Liver (tissue), 9 donors: Measurements from ENCODE around the gene GALR2. TPM values are rescaled to one million over a fixed set of nuclear protein-coding genes. Genes with fewer than 3 reads are reported as not detected.

Experiments used
- DNase-seq: peaks from one replicate; pipeline ENCODE4 v3.0.0-alpha.2; 2017; ENCODE audit warnings: low spot score
- H3K27ac ChIP-seq, 2 donors: one replicate each; pipeline ENCODE4 v1.7.0; 2013; ENCODE audit warnings: inconsistent platforms in 2 of 2, low read length in 2 of 2, control low read depth in 1 of 2, low read depth in 1 of 2, mild to moderate bottlenecking in 1 of 2
- H3K27me3 ChIP-seq, 4 donors: one replicate each; pipeline versions ENCODE4 v1.6.1 to v1.7.0; 2013; ENCODE audit warnings: low read length in 3 of 4, inconsistent platforms in 1 of 4, mild to moderate bottlenecking in 1 of 4, moderate library complexity in 1 of 4; ENCODE audit not compliant: control insufficient read depth in 4 of 4, insufficient read depth in 4 of 4
- H3K36me3 ChIP-seq, 4 donors: one replicate each; pipeline versions ENCODE4 v1.6.1 to v1.7.0; 2013; ENCODE audit warnings: low read length in 3 of 4, mild to moderate bottlenecking in 3 of 4, low read depth in 1 of 4, moderate library complexity in 1 of 4; ENCODE audit not compliant: control insufficient read depth in 4 of 4, insufficient read depth in 3 of 4
- H3K4me1 ChIP-seq, 4 donors: one replicate each; pipeline versions ENCODE4 v1.6.1 to v1.7.0; 2013; ENCODE audit warnings: low read length in 3 of 4, mild to moderate bottlenecking in 3 of 4, moderate library complexity in 1 of 4; ENCODE audit not compliant: control insufficient read depth in 4 of 4, insufficient read depth in 4 of 4
- H3K4me3 ChIP-seq, 3 donors: one replicate each; pipeline versions ENCODE4 v1.6.1 to v1.7.0; 2013; ENCODE audit warnings: low read length in 3 of 3, control low read depth in 1 of 3, low read depth in 1 of 3, mild to moderate bottlenecking in 1 of 3
- H3K9ac ChIP-seq, 2 donors: one replicate each; pipeline ENCODE4 v1.7.0; 2013; ENCODE audit warnings: low read length in 2 of 2, mild to moderate bottlenecking in 2 of 2, moderate library complexity in 2 of 2, control low read depth in 1 of 2, low read depth in 1 of 2
- H3K9me3 ChIP-seq, 4 donors: one replicate each; pipeline versions ENCODE4 v1.6.1 to v1.7.0; 2013; ENCODE audit warnings: low read length in 3 of 4; ENCODE audit not compliant: control insufficient read depth in 4 of 4
- EGR1 ChIP-seq, 2 donors: IDR thresholded peaks; 2 replicates each; pipeline ENCODE4 v1.6.1; 2016 to 2018; ENCODE audit warnings: antibody characterized with exemption in 2 of 2, low read depth in 2 of 2
- FOXA1 ChIP-seq: IDR thresholded peaks from 2 replicates; pipeline ENCODE4 v1.6.1; 2016; ENCODE audit warnings: antibody characterized with exemption
- FOXA2 ChIP-seq: IDR thresholded peaks from 2 replicates; pipeline ENCODE4 v1.6.1; 2016; ENCODE audit warnings: antibody characterized with exemption
- GABPA ChIP-seq, 2 donors: IDR thresholded peaks in 1 of 2; conservative IDR thresholded peaks in 1 of 2; 2 replicates each; pipeline ENCODE4 v1.6.1; 2016; ENCODE audit warnings: antibody characterized with exemption in 2 of 2, mild to moderate bottlenecking in 1 of 2, moderate library complexity in 1 of 2
- HNF4A ChIP-seq, 2 donors: conservative IDR thresholded peaks; 2 replicates each; pipeline ENCODE4 v1.6.1; 2016; ENCODE audit warnings: antibody characterized with exemption in 2 of 2, mild to moderate bottlenecking in 2 of 2
- JUND ChIP-seq, 2 donors: IDR thresholded peaks; 2 replicates each; pipeline ENCODE4 v1.6.1; 2016; ENCODE audit warnings: antibody characterized with exemption in 2 of 2
- NR2F2 ChIP-seq: IDR thresholded peaks from 2 replicates; pipeline ENCODE4 v1.6.1; 2016; ENCODE audit warnings: antibody characterized with exemption
- RAD21 ChIP-seq, 2 donors: IDR thresholded peaks; 2 replicates each; pipeline ENCODE4 v1.6.1; 2016; ENCODE audit warnings: antibody characterized with exemption in 2 of 2, mild to moderate bottlenecking in 2 of 2
- RXRA ChIP-seq, 2 donors: IDR thresholded peaks; 2 replicates each; pipeline ENCODE4 v1.6.1; 2017 to 2018; ENCODE audit warnings: antibody characterized with exemption in 2 of 2, mild to moderate bottlenecking in 1 of 2
- SP1 ChIP-seq: IDR thresholded peaks from 2 replicates; pipeline ENCODE4 v1.6.1; 2018; ENCODE audit warnings: antibody characterized with exemption, mild to moderate bottlenecking
- TAF1 ChIP-seq: conservative IDR thresholded peaks from 2 replicates; pipeline ENCODE4 v1.6.1; 2016; ENCODE audit warnings: antibody characterized with exemption, mild to moderate bottlenecking
- YY1 ChIP-seq: IDR thresholded peaks from 2 replicates; pipeline ENCODE4 v1.6.1; 2016; ENCODE audit warnings: antibody characterized with exemption, mild to moderate bottlenecking
- WGBS: extraction: QIAGEN DNeasy Blood & Tissue Kit; methylation state at CpG from one replicate; pipeline ENCODE4 v1.1.7; 2013; 5-methylcytosine and 5-hydroxymethylcytosine counted together
- polyA plus RNA-seq, 2 donors: library from polyadenylated mRNA; stranded (reverse) in 1 of 2; unstranded in 1 of 2; fragments of 200-250 nt in 1 of 2; fragments of >200 nt in 1 of 2; fragmentation: Nextera tagmentation in 1 of 2; extraction: Ambion mirVana in 1 of 2; gene quantifications; one replicate each; pipeline versions ENCODE4 v1.2.1 to v1.2.3, GENCODE V29; 2013 to 2015
- total RNA-seq, 2 donors: library from RNA; depleted of rRNA; stranded (reverse); fragments of >200 nt; gene quantifications; one replicate each; pipeline ENCODE4 v1.2.3, GENCODE V29; 2014
- TF ChIP-seq, protein P1 (sequence below): fragments of 150-350 bp; IDR thresholded peaks from 2 replicates; pipeline ENCODE4 v1.5.1; 2017; ENCODE audit warnings: improper control_type of control experiment, low read depth, low read length; ENCODE audit not compliant: missing input control
- TF ChIP-seq, protein P2 (sequence below): IDR thresholded peaks from 2 replicates; pipeline ENCODE4 v1.6.1; 2016; ENCODE audit warnings: antibody characterized with exemption
- TF ChIP-seq, protein P3 (sequence below): IDR thresholded peaks from 2 replicates; pipeline ENCODE4 v1.6.1; 2016; ENCODE audit warnings: antibody characterized with exemption, mild to moderate bottlenecking
- TF ChIP-seq, protein P4 (sequence below): IDR thresholded peaks from 2 replicates; pipeline ENCODE4 v1.6.1; 2016; ENCODE audit warnings: antibody characterized with exemption
- TF ChIP-seq, protein P5 (sequence below): IDR thresholded peaks from 2 replicates; pipeline ENCODE4 v1.6.1; 2016; ENCODE audit warnings: antibody characterized with exemption
- donor health status: healthy.
- donor health status: healthy.
- donor health status: healthy.
- donor health status: healthy.
- donor health status: healthy.

GALR2 gene
- total and polyA plus RNA-seq, 4 donors = 0.08 to 0.22 (median 0.14) TPM; not detected in 1

DNA sequence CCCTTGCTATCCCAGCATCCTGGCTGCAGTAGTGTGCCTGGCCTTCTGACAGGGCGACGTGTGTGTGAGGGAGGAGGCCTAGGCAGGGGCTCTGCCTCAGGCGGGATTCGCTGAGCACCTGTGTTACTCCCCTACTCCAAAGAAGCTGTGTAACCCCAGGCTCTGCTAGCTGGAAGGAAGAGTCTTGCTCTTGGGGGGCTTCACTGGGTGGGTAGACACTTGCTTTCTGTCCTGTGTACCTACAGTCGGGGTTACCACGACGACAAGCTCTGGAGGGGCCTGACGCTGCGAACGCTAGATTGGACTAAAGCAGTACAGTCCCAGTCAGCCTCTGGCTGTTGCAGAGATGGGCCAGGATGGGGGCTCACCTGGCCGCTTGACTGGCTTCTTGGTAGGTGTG lies 19.5 kb downstream of the GALR2 start (continued):
- TF ChIP-seq, protein P1, sequence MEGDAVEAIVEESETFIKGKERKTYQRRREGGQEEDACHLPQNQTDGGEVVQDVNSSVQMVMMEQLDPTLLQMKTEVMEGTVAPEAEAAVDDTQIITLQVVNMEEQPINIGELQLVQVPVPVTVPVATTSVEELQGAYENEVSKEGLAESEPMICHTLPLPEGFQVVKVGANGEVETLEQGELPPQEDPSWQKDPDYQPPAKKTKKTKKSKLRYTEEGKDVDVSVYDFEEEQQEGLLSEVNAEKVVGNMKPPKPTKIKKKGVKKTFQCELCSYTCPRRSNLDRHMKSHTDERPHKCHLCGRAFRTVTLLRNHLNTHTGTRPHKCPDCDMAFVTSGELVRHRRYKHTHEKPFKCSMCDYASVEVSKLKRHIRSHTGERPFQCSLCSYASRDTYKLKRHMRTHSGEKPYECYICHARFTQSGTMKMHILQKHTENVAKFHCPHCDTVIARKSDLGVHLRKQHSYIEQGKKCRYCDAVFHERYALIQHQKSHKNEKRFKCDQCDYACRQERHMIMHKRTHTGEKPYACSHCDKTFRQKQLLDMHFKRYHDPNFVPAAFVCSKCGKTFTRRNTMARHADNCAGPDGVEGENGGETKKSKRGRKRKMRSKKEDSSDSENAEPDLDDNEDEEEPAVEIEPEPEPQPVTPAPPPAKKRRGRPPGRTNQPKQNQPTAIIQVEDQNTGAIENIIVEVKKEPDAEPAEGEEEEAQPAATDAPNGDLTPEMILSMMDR = no peak
- TF ChIP-seq FOXA1 = no peak
- TF ChIP-seq, protein P2, sequence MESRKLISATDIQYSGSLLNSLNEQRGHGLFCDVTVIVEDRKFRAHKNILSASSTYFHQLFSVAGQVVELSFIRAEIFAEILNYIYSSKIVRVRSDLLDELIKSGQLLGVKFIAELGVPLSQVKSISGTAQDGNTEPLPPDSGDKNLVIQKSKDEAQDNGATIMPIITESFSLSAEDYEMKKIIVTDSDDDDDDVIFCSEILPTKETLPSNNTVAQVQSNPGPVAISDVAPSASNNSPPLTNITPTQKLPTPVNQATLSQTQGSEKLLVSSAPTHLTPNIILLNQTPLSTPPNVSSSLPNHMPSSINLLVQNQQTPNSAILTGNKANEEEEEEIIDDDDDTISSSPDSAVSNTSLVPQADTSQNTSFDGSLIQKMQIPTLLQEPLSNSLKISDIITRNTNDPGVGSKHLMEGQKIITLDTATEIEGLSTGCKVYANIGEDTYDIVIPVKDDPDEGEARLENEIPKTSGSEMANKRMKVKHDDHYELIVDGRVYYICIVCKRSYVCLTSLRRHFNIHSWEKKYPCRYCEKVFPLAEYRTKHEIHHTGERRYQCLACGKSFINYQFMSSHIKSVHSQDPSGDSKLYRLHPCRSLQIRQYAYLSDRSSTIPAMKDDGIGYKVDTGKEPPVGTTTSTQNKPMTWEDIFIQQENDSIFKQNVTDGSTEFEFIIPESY = no peak
- TF ChIP-seq NR2F2 = no peak
- no peak for TF ChIP-seq RXRA (IDR thresholded peaks at IDR 0.05)

DNA sequence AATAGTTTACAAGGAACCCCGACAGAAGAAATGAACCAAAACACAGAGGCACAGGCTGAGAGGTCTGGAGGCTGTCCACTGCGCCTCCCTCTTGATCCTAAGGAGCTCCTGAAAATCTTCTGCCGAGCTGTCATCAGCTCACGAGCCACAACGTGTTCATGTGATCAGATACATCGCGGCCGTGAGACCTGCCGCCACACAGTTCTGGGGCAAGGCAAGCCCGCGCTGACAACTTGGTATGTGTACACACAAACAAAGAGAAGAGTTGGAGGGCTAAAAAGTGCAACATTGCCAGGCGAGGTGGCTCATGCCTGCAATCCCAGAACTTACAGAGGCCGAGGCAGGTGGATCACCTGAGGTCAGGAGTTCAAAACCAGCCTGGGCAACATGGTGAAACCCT lies 21.4 kb downstream of the GALR2 start:
- no peaks in the 10 kb centered on the region for H3K27me3 ChIP-seq
- H3K27ac ChIP-seq = no peak overlapping the region
- WGBS = 88% methylated on average over 13 of the region's 13 CpGs
- no peaks in the 10 kb centered on the region for H3K9me3 ChIP-seq
- H3K4me1 ChIP-seq = no peaks in the 10 kb centered on the region
- H3K9ac ChIP-seq = no peak overlapping the region
- peaks cover 9 to 46% (median 31%) of the 10 kb centered on the region in 4 donors for H3K36me3 ChIP-seq
- no peak for DNase-seq
- H3K4me3 ChIP-seq = no peak overlapping the region
- TF ChIP-seq FOXA2 (no peak), NR2F2 (no peak), RXRA (IDR thresholded peaks at IDR 0.05) (no peak), HNF4A (conservative IDR thresholded peaks at IDR 0.05) (no peak), SP1 (no peak), TAF1 (no peak), YY1 (no peak), EGR1 (IDR thresholded peaks at IDR 0.05; ENCODE audit: low read depth in 2 of 2) (no peak), JUND (IDR thresholded peaks at IDR 0.05) (no peak), FOXA1 (no peak), GABPA (IDR thresholded peaks at IDR 0.05 in 1 of 2, conservative IDR thresholded peaks at IDR 0.05 in 1 of 2) (no peak), RAD21 (IDR thresholded peaks at IDR 0.05) (no peak)
- TF ChIP-seq, protein P3, sequence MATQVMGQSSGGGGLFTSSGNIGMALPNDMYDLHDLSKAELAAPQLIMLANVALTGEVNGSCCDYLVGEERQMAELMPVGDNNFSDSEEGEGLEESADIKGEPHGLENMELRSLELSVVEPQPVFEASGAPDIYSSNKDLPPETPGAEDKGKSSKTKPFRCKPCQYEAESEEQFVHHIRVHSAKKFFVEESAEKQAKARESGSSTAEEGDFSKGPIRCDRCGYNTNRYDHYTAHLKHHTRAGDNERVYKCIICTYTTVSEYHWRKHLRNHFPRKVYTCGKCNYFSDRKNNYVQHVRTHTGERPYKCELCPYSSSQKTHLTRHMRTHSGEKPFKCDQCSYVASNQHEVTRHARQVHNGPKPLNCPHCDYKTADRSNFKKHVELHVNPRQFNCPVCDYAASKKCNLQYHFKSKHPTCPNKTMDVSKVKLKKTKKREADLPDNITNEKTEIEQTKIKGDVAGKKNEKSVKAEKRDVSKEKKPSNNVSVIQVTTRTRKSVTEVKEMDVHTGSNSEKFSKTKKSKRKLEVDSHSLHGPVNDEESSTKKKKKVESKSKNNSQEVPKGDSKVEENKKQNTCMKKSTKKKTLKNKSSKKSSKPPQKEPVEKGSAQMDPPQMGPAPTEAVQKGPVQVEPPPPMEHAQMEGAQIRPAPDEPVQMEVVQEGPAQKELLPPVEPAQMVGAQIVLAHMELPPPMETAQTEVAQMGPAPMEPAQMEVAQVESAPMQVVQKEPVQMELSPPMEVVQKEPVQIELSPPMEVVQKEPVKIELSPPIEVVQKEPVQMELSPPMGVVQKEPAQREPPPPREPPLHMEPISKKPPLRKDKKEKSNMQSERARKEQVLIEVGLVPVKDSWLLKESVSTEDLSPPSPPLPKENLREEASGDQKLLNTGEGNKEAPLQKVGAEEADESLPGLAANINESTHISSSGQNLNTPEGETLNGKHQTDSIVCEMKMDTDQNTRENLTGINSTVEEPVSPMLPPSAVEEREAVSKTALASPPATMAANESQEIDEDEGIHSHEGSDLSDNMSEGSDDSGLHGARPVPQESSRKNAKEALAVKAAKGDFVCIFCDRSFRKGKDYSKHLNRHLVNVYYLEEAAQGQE = no peak
- TF ChIP-seq, protein P4, sequence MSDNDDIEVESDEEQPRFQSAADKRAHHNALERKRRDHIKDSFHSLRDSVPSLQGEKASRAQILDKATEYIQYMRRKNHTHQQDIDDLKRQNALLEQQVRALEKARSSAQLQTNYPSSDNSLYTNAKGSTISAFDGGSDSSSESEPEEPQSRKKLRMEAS = no peak
- TF ChIP-seq, protein P1 = no peak
- TF ChIP-seq, protein P5, sequence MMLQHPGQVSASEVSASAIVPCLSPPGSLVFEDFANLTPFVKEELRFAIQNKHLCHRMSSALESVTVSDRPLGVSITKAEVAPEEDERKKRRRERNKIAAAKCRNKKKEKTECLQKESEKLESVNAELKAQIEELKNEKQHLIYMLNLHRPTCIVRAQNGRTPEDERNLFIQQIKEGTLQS = no peak
- TF ChIP-seq, protein P2 = no peak
